ENCODE measurements around the gene SH3D21.
A peak's percentile ranks its signal among the peaks of the same experiment; 100 is the strongest.

SH3D21 gene

DNA sequence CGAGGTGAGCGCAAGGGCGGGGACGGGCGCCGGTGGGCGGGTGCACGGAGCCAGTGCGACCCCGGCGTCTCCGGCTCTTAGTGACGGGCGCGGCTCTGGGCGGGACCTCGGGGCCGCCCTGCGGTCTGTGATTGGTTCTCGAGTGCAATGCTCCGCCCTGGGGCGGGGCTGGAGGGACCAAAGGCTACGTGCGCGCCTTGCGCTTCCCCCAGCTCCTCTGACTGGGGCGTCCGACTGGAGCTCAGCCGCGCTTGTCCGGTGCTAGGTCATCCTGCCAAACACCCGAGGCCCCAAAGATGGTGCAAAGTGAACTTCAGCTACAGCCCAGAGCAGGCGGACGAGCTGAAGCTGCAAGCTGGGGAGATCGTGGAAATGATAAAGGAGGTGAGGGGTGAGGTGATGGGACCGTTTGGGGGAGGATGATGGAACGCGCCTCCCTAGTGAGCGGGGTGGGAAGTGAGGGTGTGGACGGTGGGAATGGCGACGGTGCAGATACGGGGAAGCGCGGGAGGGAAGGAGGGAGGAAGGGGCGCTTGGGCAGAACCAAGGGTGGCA, 811 bp downstream of the SH3D21 start (continued):
- TF ChIP-seq, protein P1, sequence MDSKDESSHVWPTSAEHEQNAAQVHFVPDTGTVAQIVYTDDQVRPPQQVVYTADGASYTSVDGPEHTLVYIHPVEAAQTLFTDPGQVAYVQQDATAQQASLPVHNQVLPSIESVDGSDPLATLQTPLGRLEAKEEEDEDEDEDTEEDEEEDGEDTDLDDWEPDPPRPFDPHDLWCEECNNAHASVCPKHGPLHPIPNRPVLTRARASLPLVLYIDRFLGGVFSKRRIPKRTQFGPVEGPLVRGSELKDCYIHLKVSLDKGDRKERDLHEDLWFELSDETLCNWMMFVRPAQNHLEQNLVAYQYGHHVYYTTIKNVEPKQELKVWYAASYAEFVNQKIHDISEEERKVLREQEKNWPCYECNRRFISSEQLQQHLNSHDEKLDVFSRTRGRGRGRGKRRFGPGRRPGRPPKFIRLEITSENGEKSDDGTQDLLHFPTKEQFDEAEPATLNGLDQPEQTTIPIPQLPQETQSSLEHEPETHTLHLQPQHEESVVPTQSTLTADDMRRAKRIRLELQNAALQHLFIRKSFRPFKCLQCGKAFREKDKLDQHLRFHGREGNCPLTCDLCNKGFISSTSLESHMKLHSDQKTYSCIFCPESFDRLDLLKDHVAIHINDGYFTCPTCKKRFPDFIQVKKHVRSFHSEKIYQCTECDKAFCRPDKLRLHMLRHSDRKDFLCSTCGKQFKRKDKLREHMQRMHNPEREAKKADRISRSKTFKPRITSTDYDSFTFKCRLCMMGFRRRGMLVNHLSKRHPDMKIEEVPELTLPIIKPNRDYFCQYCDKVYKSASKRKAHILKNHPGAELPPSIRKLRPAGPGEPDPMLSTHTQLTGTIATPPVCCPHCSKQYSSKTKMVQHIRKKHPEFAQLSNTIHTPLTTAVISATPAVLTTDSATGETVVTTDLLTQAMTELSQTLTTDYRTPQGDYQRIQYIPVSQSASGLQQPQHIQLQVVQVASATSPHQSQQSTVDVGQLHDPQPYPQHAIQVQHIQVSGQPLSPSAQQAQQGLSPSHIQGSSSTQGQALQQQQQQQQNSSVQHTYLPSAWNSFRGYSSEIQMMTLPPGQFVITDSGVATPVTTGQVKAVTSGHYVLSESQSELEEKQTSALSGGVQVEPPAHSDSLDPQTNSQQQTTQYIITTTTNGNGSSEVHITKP (tag by site-specific recombination; IDR thresholded peaks at IDR 0.05): peak; percentile 79
- TF ChIP-seq PRDM1 (tag by site-specific recombination; IDR thresholded peaks at IDR 0.05): no peak
- no peak for TF ChIP-seq ZNF518A (tag by site-specific recombination; conservative IDR thresholded peaks at IDR 0.05; ENCODE audit: low read depth)
- TF ChIP-seq ZNF341 (tag by site-specific recombination; IDR thresholded peaks at IDR 0.05; ENCODE audit: low read depth): peak; percentile 96
- TF ChIP-seq SCRT1 (tag by site-specific recombination; IDR thresholded peaks at IDR 0.05; ENCODE audit: borderline replicate concordance): no peak
- TF ChIP-seq ZNF366 (tag by site-specific recombination; conservative IDR thresholded peaks at IDR 0.05): peak; percentile 81
- TF ChIP-seq, protein P2, sequence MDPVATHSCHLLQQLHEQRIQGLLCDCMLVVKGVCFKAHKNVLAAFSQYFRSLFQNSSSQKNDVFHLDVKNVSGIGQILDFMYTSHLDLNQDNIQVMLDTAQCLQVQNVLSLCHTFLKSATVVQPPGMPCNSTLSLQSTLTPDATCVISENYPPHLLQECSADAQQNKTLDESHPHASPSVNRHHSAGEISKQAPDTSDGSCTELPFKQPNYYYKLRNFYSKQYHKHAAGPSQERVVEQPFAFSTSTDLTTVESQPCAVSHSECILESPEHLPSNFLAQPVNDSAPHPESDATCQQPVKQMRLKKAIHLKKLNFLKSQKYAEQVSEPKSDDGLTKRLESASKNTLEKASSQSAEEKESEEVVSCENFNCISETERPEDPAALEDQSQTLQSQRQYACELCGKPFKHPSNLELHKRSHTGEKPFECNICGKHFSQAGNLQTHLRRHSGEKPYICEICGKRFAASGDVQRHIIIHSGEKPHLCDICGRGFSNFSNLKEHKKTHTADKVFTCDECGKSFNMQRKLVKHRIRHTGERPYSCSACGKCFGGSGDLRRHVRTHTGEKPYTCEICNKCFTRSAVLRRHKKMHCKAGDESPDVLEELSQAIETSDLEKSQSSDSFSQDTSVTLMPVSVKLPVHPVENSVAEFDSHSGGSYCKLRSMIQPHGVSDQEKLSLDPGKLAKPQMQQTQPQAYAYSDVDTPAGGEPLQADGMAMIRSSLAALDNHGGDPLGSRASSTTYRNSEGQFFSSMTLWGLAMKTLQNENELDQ (tag by site-specific recombination; IDR thresholded peaks at IDR 0.05; ENCODE audit: low read depth): no peak
- no peak for TF ChIP-seq ZNF416 (tag by site-specific recombination; IDR thresholded peaks at IDR 0.05)
- TF ChIP-seq ZNF19 (tag by site-specific recombination; IDR thresholded peaks at IDR 0.05; ENCODE audit: low read depth): no peak
- 0 out of 2 replicates have a peak, but pooled peaks have one; percentile 73 for TF ChIP-seq ZFP69B (tag by site-specific recombination; IDR thresholded peaks at IDR 0.05)
- no peak for TF ChIP-seq ZNF148 (tag by site-specific recombination; IDR thresholded peaks at IDR 0.05; ENCODE audit: borderline replicate concordance)
- TF ChIP-seq SP3 (tag by site-specific recombination; IDR thresholded peaks at IDR 0.05): peak; percentile 79
- TF ChIP-seq ZNF2 (tag by site-specific recombination; IDR thresholded peaks at IDR 0.05): peak; percentile 26; the same call in 1 of the 2 replicates
- no peak for TF ChIP-seq ZFP3 (tag by site-specific recombination; IDR thresholded peaks at IDR 0.05; ENCODE audit: low read depth)
- TF ChIP-seq ZBTB20 (tag by site-specific recombination; IDR thresholded peaks at IDR 0.05): no peak
- no peak for TF ChIP-seq ZNF302 (tag by site-specific recombination; IDR thresholded peaks at IDR 0.05; ENCODE audit: low read depth)
- TF ChIP-seq SALL2 (tag by site-specific recombination; IDR thresholded peaks at IDR 0.05; ENCODE audit: borderline replicate concordance): no peak
- no peak for TF ChIP-seq ZNF239 (tag by site-specific recombination; IDR thresholded peaks at IDR 0.05)
- TF ChIP-seq ZNF623 (tag by site-specific recombination; IDR thresholded peaks at IDR 0.05): no peak
- TF ChIP-seq ZNF114 (tag by site-specific recombination; IDR thresholded peaks at IDR 0.05): no peak
- no peak for TF ChIP-seq ZNF155 (tag by site-specific recombination; IDR thresholded peaks at IDR 0.05)
- 0 out of 2 replicates have a peak, but pooled peaks have one; percentile 63 for TF ChIP-seq ZNF777 (tag by site-specific recombination; IDR thresholded peaks at IDR 0.05; ENCODE audit: borderline replicate concordance)
- no peak for TF ChIP-seq ZNF324 (tag by site-specific recombination; IDR thresholded peaks at IDR 0.05)

Measured in HEK293 (cell line).